HEK293T (cell line): Measurements from ENCODE around the gene ADCY10.

Experiments used
- BHLHE40 ChIP-seq: fragments of 450-650 bp; IDR thresholded peaks from 2 replicates; pipeline ENCODE4 v1.6.1; 2016; ENCODE audit warnings: mild to moderate bottlenecking, moderate library complexity, borderline replicate concordance
- ELF4 ChIP-seq: fragments of 450-650 bp; IDR thresholded peaks from 2 replicates; pipeline ENCODE4 v1.6.1; 2017; ENCODE audit warnings: antibody characterized with exemption
- FOXA1 ChIP-seq: fragments of 450-650 bp; IDR thresholded peaks from 2 replicates; pipeline ENCODE4 v1.6.1; 2016; ENCODE audit warnings: mild to moderate bottlenecking
- FOXK2 ChIP-seq: fragments of 450-650 bp; IDR thresholded peaks from 2 replicates; pipeline ENCODE4 v1.6.1; 2016; ENCODE audit warnings: mild to moderate bottlenecking
- FOXM1 ChIP-seq: fragments of 450-650 bp; IDR thresholded peaks from 2 replicates; pipeline ENCODE4 v1.6.1; 2017; ENCODE audit warnings: mild to moderate bottlenecking, borderline replicate concordance
- HDGF ChIP-seq: fragments of 450-650 bp; IDR thresholded peaks from 2 replicates; pipeline ENCODE4 v1.6.1; 2017; ENCODE audit warnings: antibody characterized with exemption, borderline replicate concordance
- L3MBTL2 ChIP-seq: fragments of 450-650 bp; conservative IDR thresholded peaks from 2 replicates; pipeline ENCODE4 v1.6.1; 2016; ENCODE audit warnings: mild to moderate bottlenecking
- LEF1 ChIP-seq: fragments of 450-650 bp; IDR thresholded peaks from 2 replicates; pipeline ENCODE4 v1.6.1; 2017; ENCODE audit warnings: mild to moderate bottlenecking, borderline replicate concordance
- NFRKB ChIP-seq: fragments of 450-650 bp; IDR thresholded peaks from 2 replicates; pipeline ENCODE4 v1.6.1; 2016; ENCODE audit warnings: mild to moderate bottlenecking, moderate library complexity
- SP1 ChIP-seq: fragments of 450-650 bp; IDR thresholded peaks from 2 replicates; pipeline ENCODE4 v1.6.1; 2017
- SUZ12 ChIP-seq: fragments of 450-650 bp; IDR thresholded peaks from 2 replicates; pipeline ENCODE4 v1.6.1; 2016; ENCODE audit warnings: mild to moderate bottlenecking
- TARDBP ChIP-seq: fragments of 450-650 bp; IDR thresholded peaks from 2 replicates; pipeline ENCODE4 v1.6.1; 2016

- no peak for TF ChIP-seq SP1
- no peak for TF ChIP-seq BHLHE40
- TF ChIP-seq NFRKB: no peak
- no peak for TF ChIP-seq LEF1
- no peak for TF ChIP-seq FOXA1
- no peak for TF ChIP-seq ELF4
- TF ChIP-seq FOXM1: no peak
- no peak for TF ChIP-seq SUZ12
- no peak for TF ChIP-seq FOXK2
- TF ChIP-seq HDGF: no peak
- no peak for TF ChIP-seq TARDBP
- TF ChIP-seq L3MBTL2: no peak
Measured at GRCh38 chr1:167955915-167956314, 42.0 kb upstream of the ADCY10 start.
